Activated CD4-positive, alpha-beta T cell treated with anti-CD3 and anti-CD28 coated beads for 1 hour (primary cell): ENCODE results near the gene CEP350.
"Not testable (repeated sequence)": the region's sequence is repeated elsewhere in the genome, so short reads cannot be mapped to it uniquely, and the experiment has no call there.

Source experiments
- DNase-seq: peaks from one replicate; pipeline ENCODE4 v3.0.0-alpha.2; 2020

The CEP350 gene

DNA sequence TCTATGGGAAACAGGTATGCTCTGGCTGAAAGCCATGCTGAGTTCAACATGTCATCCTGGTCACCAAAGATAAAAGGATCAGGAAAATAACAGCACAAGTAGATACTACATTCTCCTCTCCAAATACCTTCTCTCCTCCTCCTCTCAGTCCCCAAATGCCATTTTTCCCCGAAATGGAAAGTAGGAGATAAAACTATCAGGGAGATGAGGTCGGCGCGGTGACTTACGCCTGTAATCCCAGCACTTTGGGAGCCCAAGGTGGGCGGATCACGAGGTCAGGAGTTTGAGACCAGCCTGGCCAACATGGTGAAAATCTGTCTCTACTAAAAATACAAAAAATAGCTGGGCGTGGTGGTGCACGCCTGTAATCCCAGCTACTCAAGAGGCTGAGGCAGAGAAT lies 179.1 kb downstream of the CEP350 start:
- not testable (repeated sequence) for DNase-seq

DNA sequence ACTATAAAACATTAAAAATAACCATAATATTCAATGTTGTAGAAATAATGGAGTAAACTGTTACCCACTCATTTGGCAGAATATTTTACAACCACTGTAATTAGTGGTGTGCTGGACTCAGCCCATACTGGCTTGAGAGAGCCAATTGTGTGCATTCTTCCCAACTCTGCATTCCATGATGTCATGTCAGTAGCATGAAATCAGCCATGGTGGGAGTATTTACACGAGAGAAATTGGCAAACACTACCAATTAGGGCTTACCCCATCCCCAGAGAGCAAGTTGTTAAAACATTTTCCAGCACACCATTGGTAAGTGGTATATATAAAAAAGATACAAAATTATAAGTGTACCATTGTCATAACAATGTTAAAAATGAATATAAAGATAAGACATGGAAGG lies 180.9 kb downstream of the CEP350 start:
- no peak for DNase-seq

DNA sequence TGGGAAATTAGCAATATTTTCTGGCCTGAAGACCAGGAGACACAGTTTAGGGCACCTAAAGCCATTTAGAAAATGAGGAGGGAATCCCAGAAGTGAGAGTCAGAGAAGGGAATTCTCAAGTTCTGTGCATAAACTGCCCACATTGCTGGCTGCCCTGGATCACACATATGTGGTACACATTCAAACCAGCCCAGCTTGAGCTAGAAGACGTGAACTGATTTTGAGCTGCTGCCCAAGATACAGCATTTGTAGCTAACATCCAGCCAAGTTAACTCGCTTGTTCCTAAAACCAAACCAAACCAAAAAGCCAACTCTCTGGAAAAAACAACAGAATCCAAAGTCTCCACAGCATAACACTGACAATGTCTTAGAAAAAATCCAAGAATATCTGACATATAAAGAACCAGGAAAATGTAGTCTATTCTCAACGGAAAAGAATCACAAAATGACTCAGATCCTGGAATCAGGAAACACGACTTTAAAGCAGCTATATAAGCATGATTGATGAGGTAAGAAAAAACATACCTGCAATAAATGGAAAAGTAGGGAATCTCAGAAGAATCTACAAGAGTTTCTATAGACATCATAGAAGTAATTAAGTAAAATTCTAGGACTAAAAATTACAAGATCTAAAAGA lies 181.8 kb downstream of the CEP350 start:
- no peak for DNase-seq

DNA sequence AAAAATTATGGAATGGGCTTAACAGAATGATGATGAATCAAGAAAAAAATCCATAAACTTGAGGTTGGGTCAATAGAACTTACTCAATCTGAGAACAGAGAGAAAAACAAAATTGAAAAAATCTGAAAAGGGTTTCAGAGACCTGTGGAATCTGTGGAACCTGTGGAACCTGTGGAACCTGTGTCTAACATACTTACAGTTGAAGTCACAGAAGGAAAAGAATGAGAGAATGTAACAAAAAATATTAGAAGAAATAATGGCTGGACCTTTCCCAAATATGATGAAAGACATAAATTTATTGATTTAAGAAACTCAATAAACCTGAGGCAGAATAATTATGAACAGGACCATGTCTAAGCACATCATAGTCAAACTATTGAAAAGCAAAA lies 182.4 kb downstream of the CEP350 start:
- no peak for DNase-seq

DNA sequence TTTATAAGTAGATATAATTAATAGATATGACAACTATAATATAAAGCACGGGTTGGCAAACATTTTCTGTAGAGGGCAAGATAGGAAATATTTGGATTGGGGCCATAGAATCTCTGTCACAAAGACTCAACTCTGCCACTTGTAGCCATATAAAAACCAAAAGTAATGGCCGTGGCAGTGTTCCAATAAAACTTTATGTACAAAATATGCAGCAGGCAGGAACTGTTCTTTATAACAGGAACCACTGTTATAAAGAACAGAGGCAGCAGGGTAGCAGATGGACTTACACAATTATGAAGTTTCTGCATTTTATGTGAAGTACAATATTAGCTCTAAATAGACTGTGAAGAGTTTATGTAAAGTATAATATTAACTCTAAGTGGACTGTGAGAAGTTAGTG lies 183.2 kb downstream of the CEP350 start:
- no peak for DNase-seq

DNA sequence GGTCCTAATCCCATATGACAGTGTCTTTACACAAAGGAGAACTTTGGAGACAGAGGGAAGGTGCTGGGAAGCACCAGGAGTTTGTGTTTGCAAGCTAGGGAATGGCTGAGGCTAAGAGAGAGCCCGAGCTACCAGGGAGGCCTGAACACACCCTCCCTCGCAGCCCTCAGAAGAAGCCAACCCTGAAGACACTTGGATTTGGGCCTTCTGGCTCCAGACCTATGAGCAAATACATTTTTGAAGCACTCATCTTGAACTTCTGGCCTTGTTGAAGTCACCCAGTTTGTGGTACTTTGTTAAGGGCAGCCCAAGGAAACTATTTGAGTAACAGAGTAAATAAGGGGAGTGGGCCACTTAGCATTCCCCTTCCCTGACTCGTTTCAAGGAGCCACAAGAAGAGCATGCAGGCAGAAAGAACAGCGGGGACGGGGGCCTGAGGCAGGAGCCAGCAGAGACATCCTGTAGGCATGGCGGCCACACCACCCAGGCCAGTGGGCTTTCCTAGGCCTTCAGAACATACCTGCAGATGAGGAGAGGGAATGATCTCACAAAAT lies 186.8 kb downstream of the CEP350 start:
- DNase-seq = no peak

DNA sequence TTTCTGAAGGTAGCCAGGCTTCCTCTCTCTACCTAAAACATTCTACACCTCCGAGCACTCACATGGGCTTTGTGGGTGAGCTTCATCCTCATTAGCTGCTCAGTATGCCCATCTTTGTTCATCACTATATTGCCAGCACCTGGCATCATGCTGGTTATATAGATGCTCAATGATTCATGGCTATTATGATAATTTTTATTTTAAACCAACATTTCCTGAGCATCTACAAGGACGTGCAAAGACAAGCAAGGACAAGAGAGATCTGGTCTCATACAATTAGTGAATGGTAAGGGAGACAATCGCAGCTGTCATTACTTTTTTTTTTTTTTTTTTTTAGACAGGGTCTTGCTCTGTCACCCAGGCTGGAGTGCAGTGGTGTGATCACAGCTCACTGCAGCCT lies 188.7 kb downstream of the CEP350 start:
- no peak for DNase-seq

DNA sequence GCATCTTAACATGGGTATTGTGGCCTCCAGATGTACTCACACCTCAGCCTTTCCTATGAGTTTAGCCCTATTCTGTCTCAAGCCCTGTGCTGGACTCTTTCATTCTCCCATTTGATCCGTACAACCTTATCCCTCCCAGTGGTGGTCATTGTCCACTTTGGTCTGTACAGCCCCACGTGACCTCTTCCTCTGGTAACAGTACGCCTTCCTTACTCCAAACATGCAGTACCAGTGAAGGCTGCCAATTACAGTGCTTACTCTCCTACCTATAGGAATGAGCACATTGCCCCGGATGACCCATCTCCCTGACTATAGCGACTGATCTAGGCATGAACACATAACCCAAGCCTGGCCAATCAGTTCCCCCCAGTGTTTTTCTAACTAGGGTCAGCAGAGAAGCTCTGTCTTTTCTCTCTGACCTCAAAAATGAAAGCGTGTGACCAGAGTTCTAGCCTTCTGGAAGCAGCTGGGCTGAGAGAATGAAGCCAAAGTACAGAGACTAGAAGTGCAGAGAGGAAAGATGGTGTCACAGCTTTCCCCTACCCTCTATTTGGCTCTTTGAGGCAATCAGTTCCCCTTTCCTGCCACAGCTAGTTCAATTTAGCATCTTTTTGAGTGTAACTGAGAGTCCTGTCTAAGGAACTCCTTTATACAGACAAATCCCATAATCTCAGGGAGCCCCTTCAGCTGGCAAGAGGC lies 190.2 kb downstream of the CEP350 start:
- no peak for DNase-seq

DNA sequence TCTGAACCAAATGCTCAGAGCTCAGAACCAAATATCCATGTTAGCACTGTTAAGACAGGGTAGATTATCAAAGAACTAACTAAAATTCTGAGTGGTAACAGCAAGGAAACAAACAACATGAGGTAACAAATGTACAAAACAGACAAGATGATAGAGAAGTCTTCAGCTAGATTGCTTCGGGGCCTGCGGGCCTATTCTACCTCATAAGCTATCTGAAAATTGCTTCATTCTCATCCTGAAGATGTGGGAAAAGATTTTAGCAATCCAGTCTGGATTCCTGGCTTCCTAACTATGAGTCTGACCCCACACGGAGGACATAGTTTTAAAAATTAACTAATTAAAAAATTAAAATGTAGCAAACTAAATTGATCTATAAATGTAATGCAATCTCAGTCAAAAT lies 190.8 kb downstream of the CEP350 start:
- no peak for DNase-seq

DNA sequence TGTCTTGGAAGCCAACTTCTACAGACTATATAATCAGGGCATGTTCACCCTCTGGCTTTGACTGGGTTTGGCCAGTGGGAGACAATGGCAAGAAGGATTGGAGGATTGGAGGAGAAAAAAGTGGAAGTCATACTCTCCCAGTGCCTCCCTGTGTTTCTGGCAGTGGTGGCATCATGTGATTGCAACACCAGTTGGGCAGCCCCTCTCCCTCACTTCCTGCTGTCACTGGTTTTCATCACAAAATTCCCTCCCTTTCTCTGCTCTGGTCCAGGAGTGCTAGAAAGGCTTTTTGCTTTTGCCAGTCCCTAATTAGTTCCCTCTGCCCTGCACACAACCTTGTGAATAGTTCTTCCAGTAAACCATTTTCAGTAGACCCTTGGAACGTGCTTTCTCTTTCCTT lies 196.4 kb downstream of the CEP350 start:
- DNase-seq = no peak

DNA sequence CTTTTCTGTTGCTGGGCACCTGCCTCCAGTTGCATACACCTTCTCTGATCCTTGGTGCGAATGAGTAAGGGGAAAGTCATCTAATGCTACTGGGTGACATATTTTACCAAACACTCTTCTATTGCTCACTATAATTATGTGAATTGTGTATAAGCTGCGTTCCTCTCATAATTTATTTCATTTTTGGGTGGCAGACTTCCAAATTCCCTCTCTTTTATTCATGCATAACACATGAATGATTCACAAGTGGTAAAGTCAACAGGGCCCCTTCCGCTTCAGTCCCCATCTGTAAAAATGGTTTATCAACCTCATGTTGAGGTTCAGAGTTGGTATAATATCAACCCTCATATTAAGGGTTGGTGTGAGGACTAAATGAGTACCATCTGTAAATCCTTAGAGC lies 196.9 kb downstream of the CEP350 start:
- no peak for DNase-seq

DNA sequence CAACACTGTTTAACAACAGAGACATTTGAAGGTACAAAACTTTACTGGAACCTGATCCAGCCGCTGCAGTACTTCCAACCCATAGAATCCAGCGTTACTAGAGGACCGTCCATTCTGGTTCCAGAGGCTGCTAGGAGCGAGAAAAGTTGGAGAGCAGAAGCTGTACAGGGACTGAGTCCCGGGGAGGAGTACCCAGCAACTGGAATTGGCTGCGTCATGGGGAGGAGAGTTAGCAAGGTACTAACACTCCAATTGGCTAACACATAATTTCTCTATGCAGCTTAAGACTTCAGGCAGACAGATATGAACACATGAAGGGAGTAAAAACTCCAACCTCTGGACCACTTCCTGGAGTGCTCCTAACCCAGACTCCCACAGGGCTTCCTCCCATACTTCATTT lies 198.0 kb downstream of the CEP350 start:
- no peak for DNase-seq

DNA sequence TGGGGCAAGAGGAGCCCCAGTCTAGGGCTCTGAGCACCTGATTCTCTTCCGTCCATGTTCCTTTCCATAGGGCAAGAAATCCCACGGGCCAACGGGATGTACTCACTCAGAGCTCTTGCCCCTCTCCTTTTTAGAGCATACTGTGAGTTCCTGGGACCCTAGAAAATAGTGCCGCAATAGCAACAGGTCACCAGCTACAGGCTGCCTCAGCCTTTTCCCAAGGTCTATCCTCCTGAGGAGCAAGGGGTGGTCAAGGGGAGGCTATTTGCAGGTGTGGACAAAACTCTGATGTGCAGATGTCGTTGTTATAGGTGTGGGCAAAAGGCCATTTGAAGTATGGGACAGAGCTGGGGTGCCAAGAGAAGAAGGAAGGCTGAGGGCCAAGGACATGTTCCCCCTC lies 198.4 kb downstream of the CEP350 start:
- no peak for DNase-seq

DNA sequence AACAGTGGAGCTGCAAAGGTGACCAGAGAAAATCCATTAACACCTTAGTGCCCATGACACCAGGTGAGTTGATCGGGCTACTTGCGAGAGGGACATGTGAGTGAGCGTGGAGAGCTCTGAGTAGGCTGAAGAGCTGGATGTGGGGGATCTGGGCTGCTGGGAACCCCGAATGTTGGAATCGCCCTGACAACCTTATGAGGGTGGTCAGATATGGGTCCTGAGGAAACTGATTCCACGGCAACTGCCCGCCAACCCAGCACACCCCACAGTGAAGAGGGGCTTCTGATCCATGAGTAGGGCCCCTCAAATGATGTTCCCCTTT lies 199.4 kb downstream of the CEP350 start:
- no peak for DNase-seq

DNA sequence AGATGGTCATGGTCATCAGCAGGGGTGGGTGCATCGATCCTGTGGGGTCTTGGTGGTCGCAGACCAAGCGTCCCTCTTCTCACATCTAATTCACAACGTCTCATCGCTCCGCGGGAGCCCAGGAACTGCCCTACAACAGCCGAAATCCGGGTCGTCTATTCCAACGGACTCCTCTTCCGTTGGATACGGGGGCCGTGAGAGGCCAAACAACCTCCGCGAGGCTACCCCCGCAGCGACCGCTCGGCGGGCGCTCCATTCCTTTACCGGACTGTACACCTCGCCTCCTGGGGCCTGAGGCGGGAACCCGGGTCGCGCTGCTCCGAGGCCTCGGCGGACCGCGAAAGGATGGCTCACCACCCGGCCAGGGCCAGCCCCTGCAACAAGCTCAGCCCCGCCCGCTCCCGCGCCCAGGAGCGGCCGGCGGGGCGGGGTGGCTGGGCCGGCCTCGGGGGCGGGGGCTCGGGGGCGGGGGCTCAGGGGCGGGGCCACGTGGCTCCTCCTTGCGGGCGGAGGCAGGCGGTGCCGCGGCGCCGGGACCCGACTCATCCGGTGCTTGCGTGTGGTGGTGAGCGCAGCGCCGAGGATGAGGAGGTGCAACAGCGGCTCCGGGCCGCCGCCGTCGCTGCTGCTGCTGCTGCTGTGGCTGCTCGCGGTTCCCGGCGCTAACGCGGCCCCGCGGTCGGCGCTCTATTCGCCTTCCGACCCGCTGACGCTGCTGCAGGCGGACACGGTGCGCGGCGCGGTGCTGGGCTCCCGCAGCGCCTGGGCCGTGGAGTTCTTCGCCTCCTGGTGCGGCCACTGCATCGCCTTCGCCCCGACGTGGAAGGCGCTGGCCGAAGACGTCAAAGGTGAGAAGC lies 199.9 kb downstream of the CEP350 start, which contains the start of gene QSOX1:
Gene QSOX1 (plus strand): TSS at position 545 of the 857 bp plus-strand sequence. CDS start 39 bp downstream, at position 584.
- peak; percentile 84 for DNase-seq

DNA sequence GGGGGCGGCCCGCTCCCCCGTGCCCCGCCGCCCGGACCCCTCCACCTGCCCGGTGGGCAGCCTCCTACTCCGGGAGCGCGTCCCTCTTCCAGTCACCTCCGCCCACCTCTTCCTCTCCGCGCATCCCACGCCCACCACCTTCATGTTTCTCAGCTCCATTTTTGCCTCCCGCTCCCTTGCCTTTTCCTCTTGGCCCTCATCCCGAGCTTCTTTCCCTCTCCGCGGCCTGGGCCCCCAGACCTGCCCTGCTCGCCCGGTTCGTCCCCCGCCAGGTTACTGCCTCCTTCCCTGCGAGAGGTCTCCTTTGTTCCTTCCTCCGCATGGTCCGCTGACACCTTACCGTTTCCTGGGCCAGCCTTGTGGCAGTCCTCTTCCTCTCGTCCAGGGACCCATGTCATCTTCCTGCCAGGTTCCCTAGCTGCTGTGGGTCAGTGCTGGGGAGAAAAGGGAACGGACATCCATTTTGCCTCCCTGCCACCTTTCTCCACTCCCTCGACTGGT lies 200.6 kb downstream of the CEP350 start:
- DNase-seq = no peak

DNA sequence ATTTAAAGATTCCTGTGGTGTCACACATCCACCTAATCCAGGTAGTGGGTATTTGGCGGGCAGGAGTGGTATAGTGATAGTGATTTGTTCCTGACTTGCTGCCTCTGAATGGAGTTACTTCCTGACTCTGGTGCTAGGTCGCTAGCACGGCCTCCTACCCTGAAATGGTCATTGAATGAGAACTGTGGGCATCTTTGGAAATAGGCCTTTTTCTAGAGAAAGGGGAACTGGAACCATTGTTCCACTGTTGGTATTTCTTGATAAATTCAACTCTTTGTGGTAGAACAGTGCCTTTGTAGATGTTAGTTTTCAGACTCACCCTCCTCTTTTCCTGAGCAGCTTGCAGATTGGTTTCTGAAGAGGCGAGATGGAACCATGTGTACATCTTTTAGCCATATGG lies 201.6 kb downstream of the CEP350 start:
- DNase-seq = no peak

DNA sequence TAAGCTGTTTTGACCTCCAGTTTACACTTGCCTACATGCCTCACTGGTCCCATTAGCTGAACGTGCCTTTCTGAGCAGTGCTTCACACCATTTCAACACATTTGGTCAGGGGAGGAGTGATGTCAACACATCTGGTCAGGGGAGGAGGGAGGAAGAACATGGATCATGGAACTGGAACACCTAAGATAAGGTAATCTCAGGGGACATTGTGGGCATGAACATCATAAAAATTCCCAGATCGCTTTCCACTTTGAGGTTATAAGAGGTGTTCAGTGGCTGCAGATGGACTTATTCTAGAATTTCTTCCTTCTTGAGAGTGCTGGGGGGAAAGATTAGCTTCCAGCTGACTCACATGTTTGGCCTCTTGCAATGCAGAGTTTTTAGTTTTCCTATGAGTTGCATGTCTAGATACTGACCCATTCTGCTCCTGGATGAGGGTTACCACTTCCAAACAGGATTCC lies 202.1 kb downstream of the CEP350 start:
- no peak for DNase-seq

DNA sequence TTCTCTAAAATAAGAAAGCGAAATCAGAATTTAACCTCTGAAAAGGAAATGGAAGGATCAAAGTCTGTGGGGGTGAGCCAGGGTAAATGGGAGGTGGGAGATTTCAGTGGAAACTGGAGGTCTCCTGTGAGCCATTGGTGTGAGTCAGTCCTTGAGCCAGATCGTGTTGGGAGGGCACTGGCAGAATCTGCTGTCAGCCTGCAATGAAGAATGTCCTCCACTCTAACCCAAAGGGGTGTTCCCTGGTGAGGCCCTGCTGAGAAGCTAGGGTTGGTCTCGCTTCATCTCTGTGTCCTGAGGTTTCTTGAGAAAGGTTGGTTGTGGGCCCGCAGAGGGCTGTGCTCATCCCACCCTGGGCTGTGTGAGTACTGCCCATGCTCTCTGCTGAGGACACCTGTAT lies 202.5 kb downstream of the CEP350 start:
- no peak for DNase-seq

DNA sequence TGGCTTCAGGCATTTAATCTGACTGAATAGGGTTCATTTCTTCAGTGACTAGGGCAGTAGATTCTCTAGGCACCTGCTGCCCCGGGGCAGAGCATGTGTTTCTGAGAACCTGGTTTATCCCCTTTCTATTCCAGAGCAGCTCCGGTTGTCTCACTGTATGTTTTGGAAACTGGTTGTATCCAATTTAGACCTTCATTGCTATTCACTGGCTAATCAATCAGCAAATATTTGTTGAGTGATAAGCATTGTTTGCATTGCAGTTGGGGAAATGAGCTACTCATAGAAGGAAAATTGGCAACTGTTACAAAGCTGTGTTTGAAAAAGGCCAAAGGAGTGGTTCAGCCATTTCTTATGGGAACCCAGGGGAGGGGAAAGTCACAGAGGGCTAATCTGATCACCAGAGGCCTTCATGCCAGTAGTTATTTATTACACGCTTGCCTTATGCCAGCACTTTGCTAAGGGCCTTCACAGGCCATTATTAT lies 203.0 kb downstream of the CEP350 start:
- DNase-seq = no peak

DNA sequence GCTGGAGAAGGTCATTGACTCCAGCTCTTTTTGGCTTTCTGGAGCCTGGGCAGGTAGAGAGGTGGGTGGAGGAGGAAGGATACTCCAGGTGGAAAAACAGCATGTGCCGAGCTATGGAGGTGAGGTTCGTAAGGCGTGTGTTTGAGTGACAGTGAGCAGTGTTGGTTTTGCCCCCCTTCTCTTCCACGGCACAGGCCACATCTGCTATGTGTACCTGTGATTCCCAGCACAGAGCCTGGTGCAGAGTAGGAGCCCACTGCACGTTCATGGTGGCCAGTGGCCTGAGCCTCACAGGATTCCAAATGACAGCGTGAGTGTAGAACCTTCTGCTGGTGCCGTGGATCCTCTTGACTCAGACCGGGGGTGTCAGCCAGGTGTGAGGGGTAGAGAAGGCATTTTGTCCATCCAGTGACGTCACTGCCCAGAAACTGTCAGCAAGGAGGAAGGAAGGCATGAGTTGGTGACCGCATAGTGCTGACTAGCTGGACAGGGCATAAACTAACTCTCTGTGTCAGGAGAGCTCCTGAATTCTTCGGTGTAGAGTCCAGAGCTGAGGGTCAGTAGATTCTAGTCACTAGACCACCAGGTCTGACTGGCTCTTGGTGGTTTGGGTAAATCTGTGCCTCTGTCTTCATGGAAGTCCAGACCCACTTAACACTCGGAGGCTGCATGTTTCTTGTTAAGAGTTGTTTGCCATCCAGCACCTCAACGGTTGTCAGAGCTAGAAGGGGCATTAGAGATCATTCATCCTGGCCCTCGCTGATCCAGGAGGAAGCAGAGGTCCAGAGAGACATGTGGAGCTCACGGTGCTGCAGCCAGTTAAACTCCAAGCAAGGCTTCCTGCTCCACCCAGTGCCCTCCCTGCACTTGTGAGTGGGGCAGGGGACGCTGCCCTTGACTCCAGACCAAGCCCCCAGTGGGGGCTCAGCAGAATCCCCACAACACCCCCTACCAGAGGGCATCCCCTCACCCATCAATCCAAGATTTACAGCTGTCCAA lies 203.8 kb downstream of the CEP350 start:
- no peak for DNase-seq

DNA sequence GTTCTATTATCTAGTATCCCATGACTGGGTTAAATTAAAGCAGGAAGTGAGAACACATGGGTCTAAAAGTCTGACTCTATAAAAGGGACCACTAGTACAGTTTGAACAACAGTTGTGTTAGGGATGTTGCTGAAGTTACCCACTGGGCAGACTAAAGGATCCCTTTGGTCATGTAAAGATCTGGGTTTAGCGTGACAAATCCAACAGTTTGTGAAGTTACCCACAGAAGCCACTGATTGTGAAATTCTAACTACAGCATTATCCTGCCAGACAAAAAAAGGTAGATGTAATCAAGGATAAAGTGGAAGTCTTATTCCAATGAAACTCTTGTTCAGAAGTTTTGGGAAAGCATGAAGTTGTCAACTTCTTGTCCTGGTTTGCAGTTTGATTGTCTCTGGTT lies 205.7 kb downstream of the CEP350 start:
- DNase-seq = no peak
